Thymus (tissue), 11 donors: Measurements from ENCODE around the gene TFAP2A. TPM values are rescaled to one million over a fixed set of nuclear protein-coding genes. Genes with fewer than 3 reads are reported as not detected.
A peak's percentile ranks its signal among the peaks of the same experiment; 100 is the strongest.

Experiments
- DNase-seq, 9 donors: peaks; one replicate each; pipeline ENCODE4 v3.0.0-alpha.2; 2013; ENCODE audit warnings: low spot score in 9 of 9, low read depth in 6 of 9, missing footprints in 1 of 9
- H3K27ac ChIP-seq, 2 donors: one replicate each; pipeline ENCODE4 v1.5.1; 2013; ENCODE audit warnings: control low read depth in 1 of 2, low read depth in 1 of 2, low read length in 1 of 2, mild to moderate bottlenecking in 1 of 2, moderate library complexity in 1 of 2
- H3K27me3 ChIP-seq, 2 donors: one replicate each; pipeline ENCODE4 v1.5.1; 2013; ENCODE audit warnings: low read length in 1 of 2; ENCODE audit not compliant: control insufficient read depth in 2 of 2, insufficient read depth in 1 of 2
- H3K36me3 ChIP-seq, 2 donors: one replicate each; pipeline ENCODE4 v1.5.1; 2013; ENCODE audit warnings: low read length in 1 of 2, mild to moderate bottlenecking in 1 of 2, moderate library complexity in 1 of 2; ENCODE audit not compliant: control insufficient read depth in 2 of 2, insufficient read depth in 2 of 2
- H3K4me1 ChIP-seq, 2 donors: one replicate each; pipeline ENCODE4 v1.5.1; 2013; ENCODE audit warnings: low read length in 2 of 2; ENCODE audit not compliant: control insufficient read depth in 2 of 2, insufficient read depth in 2 of 2
- H3K4me3 ChIP-seq, 2 donors: one replicate each; pipeline ENCODE4 v1.5.1; 2013; ENCODE audit warnings: low read length in 2 of 2, control low read depth in 1 of 2, mild to moderate bottlenecking in 1 of 2
- H3K9me3 ChIP-seq, 2 donors: one replicate each; pipeline ENCODE4 v1.5.1; 2013; ENCODE audit warnings: low read length in 1 of 2, mild to moderate bottlenecking in 1 of 2; ENCODE audit not compliant: control insufficient read depth in 2 of 2, insufficient read depth in 1 of 2
- WGBS: extraction: QIAGEN DNeasy Blood & Tissue Kit; methylation state at CpG from one replicate; pipeline ENCODE4 v1.1.7; 2013; 5-methylcytosine and 5-hydroxymethylcytosine counted together
- polyA plus RNA-seq: library from polyadenylated mRNA; stranded (reverse); fragments of 200-250 nt; gene quantifications from one replicate; pipeline ENCODE4 v1.2.3, GENCODE V29; 2013
- total RNA-seq: library from RNA; stranded (reverse); fragments of 120-200 nt; gene quantifications from one replicate; pipeline ENCODE4 v1.2.4, GENCODE V29; 2013
- donor health status: healthy.

The TFAP2A gene
- total and polyA plus RNA-seq, 2 donors, result 0.33 to 2.9 TPM

DNA sequence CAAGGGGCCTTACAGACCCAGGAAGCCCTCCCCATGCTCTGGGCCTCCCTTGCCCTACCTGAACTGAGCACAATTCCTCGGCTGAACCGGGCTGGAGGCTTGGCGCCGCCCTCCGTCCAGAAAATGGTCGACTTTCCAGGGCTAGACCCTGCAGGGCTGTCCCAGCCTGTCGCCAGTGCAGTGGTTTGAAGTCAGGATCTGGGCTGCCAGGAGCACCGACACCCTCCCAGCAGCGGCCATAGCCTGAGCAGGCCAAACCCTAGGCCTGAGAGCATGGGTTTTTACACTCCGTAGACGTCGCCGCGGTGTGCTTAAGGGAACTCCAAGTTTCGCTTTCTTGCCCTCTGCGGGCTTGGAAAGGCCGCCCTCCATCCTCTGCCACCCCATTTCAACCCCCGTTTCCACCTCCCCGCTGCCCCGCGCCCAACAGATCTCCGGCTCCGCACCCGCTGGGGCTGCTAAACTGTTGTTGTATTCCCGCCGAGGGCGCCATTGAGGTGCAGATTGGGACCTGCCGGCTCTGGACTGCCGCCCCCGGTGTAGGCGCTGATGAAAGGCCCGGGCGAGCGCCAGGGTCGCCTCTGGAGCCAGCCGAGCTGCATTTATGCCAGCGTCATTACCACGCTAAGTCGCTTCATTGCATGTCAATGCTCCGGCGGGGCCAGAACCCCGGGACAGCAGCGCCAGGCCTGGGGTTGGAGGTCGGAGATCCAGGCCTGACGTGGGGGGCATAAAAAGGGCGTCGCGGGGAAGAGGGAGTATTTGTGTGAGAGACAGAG lies 2.2 kb upstream of the TFAP2A start:
- H3K9me3 ChIP-seq, result peaks cover 0 to 15% of the 10 kb centered on the region in 2 donors
- 7% methylated on average over 48 of the region's 48 CpGs for WGBS
- peaks cover 7 to 16% of the 10 kb centered on the region in 2 donors for H3K4me1 ChIP-seq
- H3K27ac ChIP-seq, result no peak overlapping the region
- no peaks in the 10 kb centered on the region for H3K36me3 ChIP-seq
- H3K27me3 ChIP-seq, result peaks cover 90 to 100% of the 10 kb centered on the region in 2 donors
- no peak overlapping the region for H3K4me3 ChIP-seq
- DNase-seq, result no peak

DNA sequence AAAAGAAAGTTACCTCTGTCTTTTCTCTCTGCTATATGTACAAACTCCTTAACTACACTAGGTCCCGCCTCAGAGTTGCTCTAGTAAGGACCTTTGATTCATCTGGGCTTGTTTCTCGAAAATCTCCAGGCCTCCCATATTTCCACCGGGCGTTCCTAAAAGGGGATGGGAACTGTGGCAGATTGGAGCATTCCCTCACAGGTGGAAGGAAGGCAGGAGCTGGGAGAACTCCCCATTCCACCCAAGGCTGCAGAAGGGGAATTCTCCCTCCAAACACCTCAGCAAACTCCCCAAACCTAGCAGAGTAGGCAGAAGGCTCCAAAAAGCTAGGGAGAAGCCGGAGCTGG lies 1.6 kb upstream of the TFAP2A start:
- DNase-seq, result no peak
- Histone ChIP-seq H3K9me3 (peaks cover 0 to 15% of the 10 kb centered on the region in 2 donors), H3K4me3 (no peak overlapping the region), H3K36me3 (no peaks in the 10 kb centered on the region), H3K27me3 (peaks cover 90 to 100% of the 10 kb centered on the region in 2 donors), H3K27ac (no peak overlapping the region), H3K4me1 (peaks cover 7 to 17% of the 10 kb centered on the region in 2 donors)
- WGBS, result 15% methylated on average over 5 of the region's 5 CpGs

DNA sequence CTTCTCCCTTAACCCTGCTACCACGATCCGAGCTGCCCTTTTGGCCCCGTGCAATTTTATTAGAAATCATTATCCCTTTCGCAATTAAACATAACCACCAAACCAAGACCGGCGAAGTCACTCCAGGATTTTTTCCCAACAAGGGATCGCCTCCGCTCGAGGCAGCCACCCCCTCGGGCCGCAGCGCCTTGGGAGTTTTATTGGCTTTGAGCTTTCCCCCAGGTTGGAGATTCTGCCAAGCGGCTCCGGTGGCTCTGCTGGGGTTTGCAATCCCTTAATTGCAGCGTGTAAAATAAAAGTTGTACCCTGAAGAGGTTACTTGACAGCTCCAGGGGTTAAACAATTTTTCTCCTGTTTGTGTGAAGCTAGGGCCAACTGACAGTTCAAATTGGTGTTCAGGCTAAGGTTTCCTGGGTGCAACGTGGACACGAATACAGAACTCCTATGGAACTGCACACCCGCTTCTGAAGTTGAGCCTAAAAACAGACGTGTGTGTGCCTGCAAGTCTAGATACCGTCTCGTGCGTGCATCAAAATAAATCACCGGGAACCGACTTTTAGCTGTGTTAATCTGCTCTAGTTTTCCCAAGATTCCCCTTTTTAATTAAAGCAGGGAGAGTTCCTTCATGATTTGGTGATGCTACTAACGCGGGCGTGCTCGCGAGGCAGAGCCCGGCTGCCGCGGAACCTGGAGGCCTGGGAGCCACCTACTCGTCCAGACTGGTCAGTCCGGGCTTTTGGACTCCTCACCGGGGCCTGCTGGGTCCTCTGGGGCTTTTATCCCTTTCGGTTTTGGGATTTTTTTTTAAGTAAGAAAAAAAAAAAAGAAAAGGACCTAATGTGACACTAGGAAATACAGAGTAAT lies 975 bp upstream of the TFAP2A start:
- H3K27me3 ChIP-seq, result peaks cover 90 to 100% of the 10 kb centered on the region in 2 donors
- no peak overlapping the region for H3K27ac ChIP-seq
- DNase-seq, result no peak
- peaks cover 0 to 15% of the 10 kb centered on the region in 2 donors for H3K9me3 ChIP-seq
- H3K36me3 ChIP-seq, result no peaks in the 10 kb centered on the region
- WGBS, result 11% methylated on average over 36 of the region's 36 CpGs
- no peak overlapping the region for H3K4me3 ChIP-seq
- peaks cover 7 to 21% of the 10 kb centered on the region in 2 donors for H3K4me1 ChIP-seq

DNA sequence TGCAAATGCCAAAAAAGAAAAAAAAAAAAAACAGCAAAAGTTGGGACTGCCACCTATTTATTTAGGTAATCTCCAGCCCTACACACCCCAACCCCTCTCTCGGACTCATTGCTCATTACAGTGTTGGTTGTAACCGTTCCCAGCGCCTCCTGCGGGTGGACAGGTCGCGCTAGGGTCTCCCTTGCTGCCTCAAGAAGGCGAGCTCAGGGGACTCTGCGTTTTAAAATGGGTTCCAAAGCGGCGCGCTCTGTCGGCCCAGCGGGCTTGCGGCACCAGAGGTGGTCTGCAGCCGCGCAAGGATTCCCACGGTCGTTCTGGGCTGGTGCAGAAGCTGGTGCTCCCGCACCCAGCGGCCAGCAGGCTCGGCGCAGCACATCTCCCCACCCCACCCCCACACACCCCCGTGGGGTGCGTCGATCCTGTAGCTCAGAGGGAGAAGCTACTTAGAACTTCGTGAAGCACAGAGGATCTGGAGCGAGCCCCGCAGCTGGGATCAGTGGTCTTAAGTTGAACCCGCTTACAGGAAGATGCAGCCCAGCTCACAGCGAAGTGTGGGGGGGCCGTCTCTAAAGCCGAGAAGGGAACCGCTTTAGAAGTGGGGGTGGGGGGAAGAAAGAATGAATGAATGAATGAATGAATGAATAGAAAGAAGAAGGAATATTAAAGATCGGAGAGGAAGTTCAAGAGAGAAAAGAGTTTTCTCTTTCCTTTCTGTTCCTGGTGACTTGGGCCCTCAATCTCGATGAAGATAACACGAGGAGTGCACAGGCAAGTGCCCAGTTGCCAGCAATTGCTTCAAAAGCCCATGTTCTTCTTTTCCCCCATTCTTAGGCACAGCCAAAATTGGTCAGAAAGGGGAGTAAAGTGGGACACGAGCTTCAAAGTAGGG lies 780 bp downstream of the TFAP2A start:
- Histone ChIP-seq H3K27me3 (peaks cover 88 to 100% of the 10 kb centered on the region in 2 donors), H3K4me1 (peaks cover 7 to 21% of the 10 kb centered on the region in 2 donors), H3K27ac (no peak overlapping the region), H3K36me3 (no peaks in the 10 kb centered on the region), H3K4me3 (no peak overlapping the region), H3K9me3 (peaks cover 6 to 10% of the 10 kb centered on the region in 2 donors)
- DNase-seq, result no peak
- WGBS, result 6% methylated on average over 37 of the region's 37 CpGs

GRCh38 chr6:10413262-10413849 lies 1.5 kb downstream of the TFAP2A start:
- 7% methylated on average over 31 of the region's 31 CpGs for WGBS
- peaks cover 7 to 21% of the 10 kb centered on the region in 2 donors for H3K4me1 ChIP-seq

GRCh38 chr6:10412461-10413261 lies 2.2 kb downstream of the TFAP2A start:
- no peak for DNase-seq
- WGBS, result 2% methylated on average over 82 of the region's 82 CpGs
- peaks cover 7 to 21% of the 10 kb centered on the region in 2 donors for H3K4me1 ChIP-seq
- peaks cover 6 to 10% of the 10 kb centered on the region in 2 donors for H3K9me3 ChIP-seq
- H3K36me3 ChIP-seq, result no peaks in the 10 kb centered on the region
- peak overlapping the region; percentile 13 to 61 for H3K4me3 ChIP-seq
- peak overlapping the region in 1 of 2 donors; percentile 72 for H3K27ac ChIP-seq
- peaks cover 83 to 99% of the 10 kb centered on the region in 2 donors for H3K27me3 ChIP-seq

More at GRCh38 chr6:10413262-10413849, 1.5 kb downstream of the TFAP2A start:
- Histone ChIP-seq H3K27me3 (peaks cover 84 to 99% of the 10 kb centered on the region in 2 donors), H3K36me3 (no peaks in the 10 kb centered on the region), H3K9me3 (peaks cover 6 to 10% of the 10 kb centered on the region in 2 donors), H3K4me3 (peak overlapping the region in 1 of 2 donors; percentile 61), H3K27ac (no peak overlapping the region)
- DNase-seq, result no peak

GRCh38 chr6:10411971-10412460 lies 2.9 kb downstream of the TFAP2A start:
- peak in 5 of 9 donors; percentile 5 to 53 (median 22) for DNase-seq
- peaks cover 6 to 10% of the 10 kb centered on the region in 2 donors for H3K9me3 ChIP-seq
- H3K27me3 ChIP-seq, result peaks cover 81 to 99% of the 10 kb centered on the region in 2 donors
- peak overlapping the region; percentile 45 to 61 for H3K4me3 ChIP-seq
- H3K36me3 ChIP-seq, result no peaks in the 10 kb centered on the region
- H3K4me1 ChIP-seq, result peaks cover 7 to 19% of the 10 kb centered on the region in 2 donors
- under 1% methylated on average over 36 of the region's 36 CpGs for WGBS
- H3K27ac ChIP-seq, result no peak overlapping the region
